Measurements from ENCODE around the gene FOXP1.

The FOXP1 gene

GRCh38 chr3:71469138-71469435 lies 114.4 kb downstream of the FOXP1 start:
- DNase-seq, result no peak

GRCh38 chr3:71468311-71469137 lies 115.0 kb downstream of the FOXP1 start:
- no peak for DNase-seq

- DNase-seq, result no peak
These were observed 117.0 kb downstream of the FOXP1 start for GRCh38 chr3:71466483-71466882.

GRCh38 chr3:71465371-71466036 lies 118.0 kb downstream of the FOXP1 start:
- DNase-seq, result no peak

- DNase-seq, result no peak
These were observed 118.9 kb downstream of the FOXP1 start for GRCh38 chr3:71464613-71465012.

GRCh38 chr3:71463617-71464016 lies 119.9 kb downstream of the FOXP1 start:
- DNase-seq, result no peak

- DNase-seq, result no peak
These were observed 120.9 kb downstream of the FOXP1 start for GRCh38 chr3:71462586-71462985.

- DNase-seq, result no peak
These were observed 121.6 kb downstream of the FOXP1 start for GRCh38 chr3:71461749-71462483.

- no peak for DNase-seq
These were observed 122.4 kb downstream of the FOXP1 start for GRCh38 chr3:71461114-71461513.

GRCh38 chr3:71458895-71459294 lies 124.6 kb downstream of the FOXP1 start:
- DNase-seq, result no peak

- DNase-seq, result no peak
These were observed 126.7 kb downstream of the FOXP1 start for GRCh38 chr3:71456826-71457225.

GRCh38 chr3:71456156-71456555 lies 127.4 kb downstream of the FOXP1 start:
- DNase-seq, result no peak

- no peak for DNase-seq
These were observed 128.8 kb downstream of the FOXP1 start for GRCh38 chr3:71454512-71455403.

- no peak for DNase-seq
These were observed 129.6 kb downstream of the FOXP1 start for GRCh38 chr3:71453822-71454511.

- DNase-seq, result no peak
These were observed 130.2 kb downstream of the FOXP1 start for GRCh38 chr3:71453319-71453718.

- no peak for DNase-seq
These were observed 131.7 kb downstream of the FOXP1 start for GRCh38 chr3:71451812-71452211.

GRCh38 chr3:71451060-71451459 lies 132.5 kb downstream of the FOXP1 start:
- no peak for DNase-seq

- no peak for DNase-seq
These were observed 133.4 kb downstream of the FOXP1 start for GRCh38 chr3:71450162-71450561.

- DNase-seq, result no peak
These were observed 135.7 kb downstream of the FOXP1 start for GRCh38 chr3:71447803-71448202.

GRCh38 chr3:71447197-71447596 lies 136.3 kb downstream of the FOXP1 start:
- no peak for DNase-seq

GRCh38 chr3:71446734-71447133 lies 136.8 kb downstream of the FOXP1 start:
- no peak for DNase-seq

GRCh38 chr3:71446260-71446659 lies 137.3 kb downstream of the FOXP1 start:
- no peak for DNase-seq

All from stimulated activated CD8-positive, alpha-beta memory T cell treated with anti-CD3 and anti-CD28 coated beads, Interleukin-4, amount 100 ng/mL, for 48 hours (primary cell).